GM21447 (cell line): ENCODE results near the gene ZC3H12C.
"Not testable (repeated sequence)": the region's sequence is repeated elsewhere in the genome, so short reads cannot be mapped to it uniquely, and the experiment has no call there.

Experiments
- ATAC-seq: cut with Tn5 transposase; IDR thresholded peaks from one replicate; pipeline ENCODE4 v1.9.1; 2021; ENCODE audit not compliant: unreplicated experiment

Gene ZC3H12C

DNA sequence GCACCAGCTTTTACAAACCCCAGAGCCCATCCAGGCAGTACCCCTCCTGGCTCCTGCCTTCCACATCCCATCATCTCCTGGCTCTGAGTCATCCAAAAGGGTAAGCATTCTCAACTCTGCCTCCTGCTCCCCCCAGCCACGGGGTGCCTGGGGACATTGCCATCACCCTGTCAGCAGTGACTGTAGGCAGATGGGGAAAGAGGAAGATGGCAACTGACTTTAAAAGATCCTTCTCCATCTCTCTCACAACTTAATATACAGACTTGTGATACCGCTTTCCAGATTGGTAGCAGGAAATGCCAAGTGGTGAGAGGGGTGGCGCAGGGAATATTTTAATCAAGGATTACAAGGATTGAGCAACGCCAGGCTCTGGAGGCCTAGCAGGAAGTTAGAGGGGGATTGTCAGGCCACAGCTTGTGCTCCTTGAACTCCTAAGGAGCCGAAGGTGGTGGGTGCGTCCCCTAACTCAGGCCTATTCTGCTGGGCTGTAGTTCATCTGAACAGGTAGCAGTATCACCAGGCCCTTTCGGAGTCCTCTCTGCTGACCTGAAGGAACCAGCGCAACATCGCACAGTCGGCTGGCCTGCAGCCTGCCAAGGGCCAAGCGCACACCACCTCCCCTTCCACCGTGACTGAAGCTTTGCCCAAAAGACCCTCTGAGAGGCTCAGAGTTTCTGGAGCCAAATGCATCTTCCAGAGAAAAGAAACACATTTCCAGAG, 83.3 kb downstream of the ZC3H12C start:
- no peak for ATAC-seq

DNA sequence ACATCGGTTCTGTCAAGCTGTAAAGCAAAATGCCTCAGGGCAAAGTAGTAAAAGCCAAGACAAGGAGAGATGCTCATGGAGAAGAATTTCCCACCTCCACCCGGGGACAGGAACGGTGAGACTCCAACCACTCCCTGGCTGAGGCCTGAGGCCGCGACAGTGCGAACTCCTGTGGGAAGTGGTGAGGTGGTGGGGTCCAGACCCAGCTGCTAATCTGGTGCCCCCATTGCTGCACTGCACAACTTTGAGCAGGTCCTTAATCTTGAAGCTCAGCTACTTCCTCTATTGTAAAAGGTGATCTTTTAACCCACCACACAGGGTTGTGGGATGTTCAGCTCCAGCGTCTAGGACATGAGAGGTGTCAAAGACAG, 83.9 kb downstream of the ZC3H12C start:
- ATAC-seq: no peak

DNA sequence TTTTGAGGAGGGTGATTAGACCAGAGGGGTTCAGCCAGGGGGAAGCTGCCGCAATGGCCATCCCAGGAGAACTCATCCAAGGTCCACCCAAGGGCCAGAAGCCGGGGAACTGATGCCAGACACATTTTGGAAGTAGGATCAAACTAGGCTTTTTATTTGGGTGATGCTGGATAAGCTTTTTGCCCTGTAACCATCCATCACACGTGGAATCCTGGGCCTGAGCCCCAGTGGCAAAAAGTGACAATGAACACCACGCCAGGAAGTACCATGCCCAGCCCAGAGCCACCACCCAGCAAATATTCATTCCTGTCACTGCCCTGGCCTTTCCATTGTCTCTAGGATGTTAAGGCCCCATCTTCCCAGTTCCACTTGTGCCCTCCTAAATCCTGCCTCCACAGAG, 85.9 kb downstream of the ZC3H12C start:
- no peak for ATAC-seq

DNA sequence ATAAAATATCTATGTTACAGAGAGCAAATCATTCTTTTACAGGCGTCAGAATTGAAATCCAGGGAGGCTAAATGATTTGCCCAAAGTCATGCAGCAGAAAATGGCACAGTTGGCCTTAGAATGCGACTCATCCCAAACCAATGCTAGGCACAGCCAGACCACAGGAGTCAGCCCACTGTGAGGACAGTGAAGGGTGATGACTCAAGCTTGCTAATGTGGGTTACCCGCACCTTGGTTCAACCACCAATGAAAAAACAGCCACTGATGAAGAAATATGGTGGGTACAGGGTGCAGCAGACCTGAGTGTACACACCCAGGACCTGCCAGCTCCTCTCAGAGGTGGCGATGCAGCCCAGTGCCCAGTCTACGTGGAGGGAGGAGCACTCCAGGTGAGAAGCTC, 89.7 kb downstream of the ZC3H12C start:
- ATAC-seq: no peak

DNA sequence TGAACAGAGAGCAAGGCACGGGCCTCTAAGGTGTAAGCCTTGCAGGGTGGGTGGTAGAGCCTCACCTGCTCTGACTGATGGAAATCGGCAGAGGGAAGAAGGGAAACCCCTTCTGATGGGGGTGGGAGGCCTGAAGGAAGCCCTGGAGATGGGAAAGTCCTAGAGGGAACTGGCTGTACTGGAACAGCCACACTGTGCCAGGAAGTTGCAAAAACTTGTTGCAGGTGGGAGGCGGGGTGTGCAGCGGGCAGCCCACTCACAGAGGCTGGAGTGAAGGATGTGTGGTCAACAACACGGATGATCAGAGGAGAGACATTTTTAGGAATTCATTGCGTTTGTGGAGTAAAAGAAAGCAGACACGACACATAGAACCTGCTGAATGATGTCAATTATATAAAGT, 91.3 kb downstream of the ZC3H12C start:
- no peak for ATAC-seq

DNA sequence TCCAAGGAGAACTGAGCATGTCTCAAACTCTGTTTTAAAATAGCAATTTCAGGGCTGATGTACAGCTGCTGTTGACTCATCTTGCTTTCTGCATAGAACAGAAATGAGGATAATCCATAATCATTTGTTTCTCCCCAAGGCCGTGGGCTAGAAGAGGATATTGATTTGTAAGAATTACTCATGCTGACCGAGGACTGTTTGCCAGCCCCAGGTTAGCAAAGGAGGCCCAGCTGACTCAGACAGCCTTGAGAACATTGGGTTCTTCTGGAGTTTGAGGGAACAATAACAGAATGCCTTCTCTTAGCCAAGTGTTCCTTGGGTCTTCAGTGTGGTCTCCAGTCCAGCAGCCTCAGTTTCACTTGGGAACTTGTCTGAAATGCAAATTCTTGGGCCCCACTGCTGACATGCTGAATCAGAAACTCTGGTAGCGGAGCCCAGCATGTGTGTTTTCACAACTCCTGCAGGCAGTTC, 92.0 kb downstream of the ZC3H12C start:
- ATAC-seq: no peak

DNA sequence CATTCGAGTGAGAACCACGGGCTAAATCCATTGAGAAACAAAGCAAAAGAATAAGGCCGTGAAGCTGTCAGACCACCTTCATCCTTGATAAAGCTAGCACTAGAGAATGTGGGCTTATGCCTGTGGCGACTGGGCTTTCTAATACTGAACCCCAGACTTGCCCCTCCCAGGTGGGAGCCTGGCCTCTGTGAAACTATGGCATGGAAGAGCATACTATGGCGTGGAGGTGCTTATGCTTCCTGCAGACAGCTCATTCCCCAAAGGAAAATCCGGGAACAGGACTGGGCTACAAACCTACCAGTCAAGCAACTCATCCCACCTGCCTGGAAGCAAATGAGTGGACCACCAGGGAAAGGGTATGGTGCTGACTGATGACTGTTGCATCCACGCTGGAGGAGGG, 92.4 kb downstream of the ZC3H12C start:
- no peak for ATAC-seq

DNA sequence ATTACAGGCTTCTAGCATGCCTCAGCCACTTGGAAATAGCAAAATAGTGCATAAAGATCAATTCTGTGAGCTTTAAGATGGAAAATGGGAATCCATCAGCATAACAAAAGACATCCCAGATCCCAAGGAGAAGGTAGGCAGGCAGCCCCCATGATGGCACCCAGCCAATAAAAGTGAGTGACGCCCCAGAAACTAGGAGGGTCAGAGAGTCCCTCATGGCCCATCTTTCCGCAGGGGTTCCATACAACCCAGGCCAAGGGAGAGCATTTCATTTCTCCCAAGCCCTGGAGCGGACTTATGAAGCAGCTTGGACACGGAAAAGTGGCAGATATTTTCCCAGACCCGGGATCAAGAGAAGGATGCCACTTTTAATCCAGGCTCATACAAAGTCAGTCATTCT, 93.3 kb downstream of the ZC3H12C start:
- no peak for ATAC-seq

DNA sequence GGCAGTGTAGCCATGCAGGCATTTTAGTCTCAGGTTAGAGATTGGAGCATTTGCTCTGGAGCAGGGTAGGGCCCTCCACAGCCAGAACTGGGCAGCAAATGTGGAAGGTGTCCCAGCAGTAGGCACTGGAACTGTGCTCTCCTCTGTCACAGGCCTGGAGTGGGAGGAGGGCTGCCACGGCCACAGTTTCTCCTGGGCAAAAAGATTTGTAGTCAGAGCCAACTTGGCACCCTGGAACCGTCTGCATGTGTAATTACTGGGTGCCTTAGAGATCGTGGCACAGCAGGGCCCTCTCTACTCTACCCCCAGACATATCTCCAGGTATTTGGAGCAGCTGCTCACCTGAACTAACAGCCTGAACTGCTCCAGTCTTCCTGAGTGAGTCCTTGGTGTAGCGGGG, 93.7 kb downstream of the ZC3H12C start:
- ATAC-seq: no peak

DNA sequence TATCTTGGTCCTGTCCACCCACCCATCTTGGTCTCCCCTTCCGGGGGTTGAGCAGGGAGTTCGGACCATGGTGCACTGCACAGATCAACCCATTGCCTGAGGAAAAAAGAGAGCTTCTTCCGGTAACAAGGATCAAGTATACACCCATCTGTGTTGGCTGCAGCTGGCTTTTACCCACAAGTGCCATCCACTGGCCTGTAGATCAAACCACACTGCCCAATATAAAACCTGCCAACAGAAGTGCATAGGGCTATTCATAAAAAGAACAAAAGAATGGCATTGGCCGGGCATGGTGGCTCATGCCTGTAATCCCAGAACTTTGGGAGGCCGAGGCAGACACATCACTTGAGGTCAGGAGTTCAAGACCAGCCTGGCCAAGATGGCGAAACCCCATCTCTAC, 94.5 kb downstream of the ZC3H12C start:
- ATAC-seq: no peak

DNA sequence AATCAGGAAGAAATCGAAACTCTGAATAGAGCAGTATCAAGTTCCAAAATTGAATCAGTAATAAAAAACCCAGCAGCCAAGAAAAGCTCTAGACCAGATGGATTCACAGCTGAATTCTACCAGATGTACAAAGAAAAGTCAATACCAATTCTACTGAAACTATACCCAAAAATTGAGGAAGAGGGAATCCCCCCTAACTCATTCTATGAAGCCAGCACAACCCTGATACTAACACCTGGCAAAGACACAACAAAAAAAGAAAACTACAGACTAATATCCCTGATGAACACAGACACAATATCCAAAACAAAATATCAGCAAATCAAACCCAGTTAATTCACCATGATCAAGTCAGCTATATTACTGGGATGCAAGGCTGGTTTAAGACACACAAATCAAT, 97.7 kb downstream of the ZC3H12C start:
- ATAC-seq: no peak

DNA sequence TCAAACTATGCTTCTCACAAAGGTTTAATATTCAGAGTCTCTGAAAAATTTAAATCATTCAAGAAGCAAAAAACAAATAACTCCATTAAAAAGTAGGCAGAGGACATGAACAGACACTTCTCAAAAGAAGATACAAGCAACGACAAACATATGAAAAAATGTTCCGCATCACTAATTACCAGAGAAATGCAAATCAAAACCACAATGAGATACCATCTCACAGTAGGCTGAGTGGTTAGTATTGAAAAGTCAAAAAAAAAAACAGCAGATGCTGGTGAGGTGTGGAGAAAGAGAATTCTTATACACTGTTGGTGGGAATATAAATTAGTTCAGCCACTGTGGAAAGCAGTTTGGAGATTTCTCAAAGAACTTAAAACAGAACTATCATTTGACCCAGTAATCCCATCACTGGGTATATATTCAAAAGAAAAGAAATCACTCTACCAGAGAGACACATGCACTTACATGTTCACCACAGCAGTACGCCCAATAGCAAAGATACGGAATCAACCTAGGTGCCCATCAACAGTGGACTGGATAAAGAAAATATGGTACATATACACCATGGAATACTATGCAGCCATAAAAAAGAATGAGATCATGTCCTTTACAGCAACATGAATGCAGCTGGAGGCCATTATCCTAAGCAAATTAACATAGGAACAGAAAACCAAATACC, 99.6 kb downstream of the ZC3H12C start:
- peak; percentile 67 for ATAC-seq

DNA sequence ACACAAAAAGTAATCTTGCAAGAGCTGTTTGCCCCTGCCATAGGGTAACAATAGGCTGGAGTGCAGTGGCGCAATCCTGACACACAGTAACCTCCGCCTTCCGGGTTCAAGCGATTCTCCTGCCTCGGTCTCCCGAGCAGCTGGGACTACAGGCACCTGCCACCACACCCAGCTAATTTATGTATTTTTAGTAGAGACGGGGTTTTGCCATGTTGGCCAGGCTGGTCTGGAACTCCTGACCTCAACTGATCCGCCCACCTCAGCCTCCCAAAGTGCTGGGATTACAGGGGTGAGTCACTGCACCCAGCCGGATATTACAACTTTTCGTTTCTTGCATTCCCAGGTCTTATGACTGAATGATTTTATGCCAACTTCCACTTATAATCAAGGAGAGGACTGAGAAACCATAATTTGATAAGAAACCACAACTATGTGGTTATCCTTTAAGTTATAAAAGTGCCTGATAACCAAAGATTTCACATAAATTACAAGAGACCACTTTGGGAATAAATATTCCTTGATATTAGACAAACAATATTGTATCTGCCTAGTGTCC, 101.1 kb downstream of the ZC3H12C start:
- not testable (repeated sequence) for ATAC-seq

DNA sequence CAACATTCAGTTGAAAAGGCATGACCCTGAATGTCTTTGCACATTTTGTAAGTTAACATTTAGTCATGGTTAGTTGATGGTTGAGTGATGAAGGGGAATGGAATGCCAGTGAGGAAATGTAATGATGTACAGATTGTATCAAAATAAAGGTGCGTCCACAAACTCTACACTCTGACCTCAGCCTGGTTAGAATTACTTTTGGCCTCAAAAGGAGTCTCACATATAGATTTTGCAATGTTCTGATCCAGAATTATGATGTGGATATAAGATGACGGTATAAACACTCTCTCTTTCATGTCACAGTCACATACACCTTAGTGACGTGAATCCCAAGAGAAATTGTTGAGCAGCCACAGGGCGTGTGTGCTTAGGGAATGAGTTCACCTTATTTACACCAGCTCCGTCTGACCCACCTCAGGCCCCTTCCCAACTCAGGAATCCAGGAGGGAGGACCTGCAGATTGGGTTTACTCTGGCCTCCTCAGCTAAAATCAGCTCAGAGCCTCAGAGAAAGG, 103.1 kb downstream of the ZC3H12C start:
- no peak for ATAC-seq

DNA sequence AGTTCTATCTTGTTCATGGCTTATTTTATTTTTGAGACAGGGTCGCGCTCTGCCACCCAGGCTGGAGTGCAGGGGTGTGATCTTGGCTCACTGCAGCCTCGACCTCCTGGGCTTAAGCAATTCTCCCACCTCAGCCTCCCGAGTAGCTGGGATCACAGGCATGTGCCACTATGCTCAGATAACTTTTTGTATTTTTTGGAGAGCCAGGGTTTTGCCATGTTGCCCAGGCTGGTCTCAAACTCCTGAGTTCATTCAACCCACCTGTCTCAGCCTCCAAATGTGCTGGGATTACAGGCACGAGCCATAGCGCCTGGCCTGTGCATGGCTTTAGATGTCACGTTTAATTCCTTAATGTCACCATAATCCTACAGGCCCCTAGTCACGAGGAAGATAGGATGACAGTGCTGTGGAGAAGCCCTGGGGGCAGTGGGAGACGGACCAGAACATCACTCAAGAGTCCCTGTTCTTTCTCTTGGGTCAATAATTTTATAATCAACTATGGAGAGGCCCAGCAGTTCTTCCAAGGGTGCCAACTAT, 103.8 kb downstream of the ZC3H12C start:
- ATAC-seq: no peak

DNA sequence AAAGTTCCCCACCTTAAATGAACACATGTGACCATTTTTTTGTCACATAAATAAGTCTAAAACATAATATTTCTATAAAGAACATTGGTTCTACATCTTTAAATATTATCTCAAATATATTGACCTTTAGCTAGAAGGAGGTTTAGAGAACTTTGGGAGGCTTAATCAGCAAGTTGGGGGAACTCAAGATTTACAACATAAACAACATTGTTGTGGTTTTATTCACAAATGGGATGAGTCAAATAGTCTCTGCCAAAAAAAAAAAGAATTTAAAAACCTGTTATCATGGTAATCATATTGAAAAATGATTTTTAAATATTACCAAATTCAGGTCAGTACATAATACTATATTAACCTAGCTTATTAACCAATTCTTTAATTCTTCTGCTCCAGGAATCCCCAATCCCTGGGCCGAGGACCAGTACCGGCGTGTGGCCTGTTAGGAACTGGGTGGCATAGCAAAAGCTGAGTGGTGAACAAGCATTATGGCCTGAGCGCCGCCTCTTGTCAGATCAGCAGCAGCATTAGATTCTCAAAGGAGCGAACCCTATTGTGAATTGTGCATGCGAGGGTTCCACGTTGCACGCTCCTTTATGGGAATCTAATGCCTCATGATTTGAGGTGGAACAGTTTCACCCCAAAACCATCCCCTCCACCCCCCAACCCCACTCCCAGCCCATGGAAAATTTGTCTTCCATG, 105.0 kb downstream of the ZC3H12C start:
- no peak for ATAC-seq

DNA sequence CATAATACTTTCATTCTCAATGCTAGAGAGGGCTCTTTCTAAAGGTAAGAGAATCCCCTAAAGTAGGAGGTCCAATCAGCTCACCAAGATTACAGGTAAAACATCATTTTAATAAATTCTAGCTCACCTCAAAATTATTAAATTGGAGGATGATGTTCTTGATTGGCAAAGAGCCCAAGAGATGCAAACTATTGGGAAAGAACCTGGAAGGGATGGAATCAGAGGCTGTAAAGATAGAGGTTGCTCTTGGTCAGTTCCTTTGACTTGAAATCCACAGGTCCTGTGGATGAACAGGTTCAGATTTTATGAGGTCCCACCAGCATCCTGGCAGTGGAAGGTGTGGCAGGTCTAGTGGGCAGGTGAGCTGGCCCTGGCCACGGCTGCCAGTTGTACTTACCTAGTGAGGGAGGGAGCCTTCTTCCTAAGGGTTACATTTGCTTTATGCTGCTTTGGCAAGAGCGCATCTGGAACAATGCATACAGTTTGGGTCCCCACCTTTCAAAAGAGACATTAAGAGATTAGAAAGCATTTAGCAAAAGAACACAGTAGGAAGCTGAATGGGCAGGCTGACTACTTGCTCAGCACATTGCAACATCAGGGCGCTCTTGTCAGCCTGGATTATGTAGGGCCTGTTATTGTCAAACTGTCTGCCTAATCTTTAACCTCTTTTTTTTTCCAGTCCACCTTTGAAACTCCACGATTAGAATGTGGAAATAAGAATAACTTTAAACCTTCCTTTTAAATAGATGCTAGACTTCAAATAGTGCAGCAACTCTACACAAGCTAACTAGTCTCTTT, 106.2 kb downstream of the ZC3H12C start:
- no peak for ATAC-seq

DNA sequence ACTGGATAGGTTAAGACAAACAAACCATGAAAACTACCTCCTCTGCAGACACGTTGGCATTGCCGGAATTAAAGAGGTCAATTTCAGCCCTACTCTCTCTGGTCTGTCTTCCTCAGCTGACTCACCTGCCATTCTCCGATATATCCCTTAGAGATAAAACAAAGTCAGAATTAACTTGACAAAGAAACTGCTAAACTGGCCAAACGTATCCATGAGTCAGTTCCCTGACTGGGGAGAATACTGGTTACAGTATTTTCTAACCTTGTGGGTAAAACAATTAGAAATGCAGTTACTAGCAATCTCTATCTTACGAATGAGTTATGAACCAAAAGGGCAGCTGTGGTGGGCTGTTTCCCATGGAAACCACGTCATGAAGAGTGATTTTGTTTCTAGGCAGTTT, 107.0 kb downstream of the ZC3H12C start:
- ATAC-seq: no peak

DNA sequence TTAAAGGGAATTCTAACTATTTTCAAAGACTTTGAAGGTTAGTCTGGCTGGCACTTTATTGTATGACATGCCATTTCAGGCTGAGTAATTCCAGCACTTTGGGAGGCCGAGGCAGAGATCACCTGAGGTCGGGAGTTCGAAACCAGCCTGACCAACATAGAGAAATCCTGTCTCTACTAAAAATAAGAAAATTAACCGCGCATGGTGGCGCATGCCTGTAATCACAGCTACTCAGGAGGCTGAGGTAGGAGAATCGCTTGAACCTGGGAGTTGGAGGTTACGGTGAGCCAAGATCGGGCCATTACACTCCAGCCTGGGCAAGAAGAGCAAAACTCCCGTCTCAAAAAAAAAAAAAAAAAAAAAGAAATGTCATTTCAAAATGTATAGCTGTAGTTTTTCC, 107.6 kb downstream of the ZC3H12C start:
- no peak for ATAC-seq

DNA sequence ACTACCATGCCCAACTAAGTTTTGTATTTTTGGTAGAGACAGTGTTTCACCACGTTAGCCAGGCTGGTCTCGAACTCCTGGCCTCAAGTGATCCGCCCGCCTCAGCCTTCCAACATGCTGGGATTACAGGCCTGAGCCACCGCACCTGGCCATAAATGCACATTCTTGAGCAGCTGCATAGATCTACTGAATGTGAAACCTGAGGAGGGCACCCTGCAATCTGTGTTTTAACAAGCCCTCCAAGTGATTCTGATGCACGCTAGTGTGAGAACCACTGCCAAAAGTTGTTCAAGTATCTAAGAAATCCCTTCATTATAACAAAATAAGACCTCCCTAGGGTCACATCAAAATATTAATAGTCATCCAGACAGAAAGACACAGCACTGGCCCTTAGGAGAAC, 113.9 kb downstream of the ZC3H12C start:
- no peak for ATAC-seq
